AG10803 (cell line): Measurements from ENCODE around the gene TBC1D9.

Experiments used
- DNase-seq: peaks from one replicate; pipeline ENCODE4 v3.0.0; 2010; ENCODE audit warnings: low read depth
- H3K4me3 ChIP-seq: 2 replicates; pipeline ENCODE4 v1.5.1; 2011; ENCODE audit warnings: mild to moderate bottlenecking, low read length, control low read depth
- TF ChIP-seq, protein P1 (sequence below): conservative IDR thresholded peaks from 2 replicates; pipeline ENCODE4 v1.5.1; 2011; ENCODE audit warnings: mild to moderate bottlenecking, low read length, control low read depth, inconsistent platforms

The TBC1D9 gene

DNA sequence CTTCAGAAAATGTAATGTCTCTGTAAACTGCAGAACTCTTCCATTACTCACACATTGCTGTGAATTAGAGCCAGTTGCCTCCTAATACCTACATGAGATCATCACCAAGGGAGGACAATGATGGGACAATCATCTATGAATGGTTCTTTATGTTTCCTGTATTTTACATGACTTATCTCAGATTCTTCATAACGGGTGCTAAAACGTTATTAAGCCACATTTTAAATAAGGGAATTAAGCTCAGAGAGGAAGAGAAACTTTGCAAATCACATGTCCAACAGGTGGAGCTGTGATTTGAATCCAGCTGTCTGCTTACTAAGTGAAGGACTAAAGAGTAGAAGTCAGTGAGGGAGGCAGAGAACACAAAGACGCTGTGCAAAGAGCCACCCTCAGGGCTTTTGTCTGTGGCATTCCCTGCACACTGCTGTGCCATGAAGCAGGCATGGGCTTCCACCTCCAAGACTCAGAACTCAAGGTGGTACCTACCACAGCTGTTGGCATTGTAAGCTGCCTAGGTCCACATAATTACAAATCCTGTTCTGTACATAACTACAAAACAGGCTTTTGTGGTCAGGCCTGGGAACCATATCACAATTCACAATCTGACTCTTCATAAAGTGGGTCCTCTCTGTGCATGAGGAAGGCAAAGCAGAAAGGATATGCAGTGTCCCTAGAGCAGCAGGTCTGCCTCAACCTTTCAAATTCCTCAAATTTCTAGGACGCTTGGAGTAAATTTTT is 12.8 kb downstream of the TBC1D9 start:
- DNase-seq = peak; percentile 34

DNA sequence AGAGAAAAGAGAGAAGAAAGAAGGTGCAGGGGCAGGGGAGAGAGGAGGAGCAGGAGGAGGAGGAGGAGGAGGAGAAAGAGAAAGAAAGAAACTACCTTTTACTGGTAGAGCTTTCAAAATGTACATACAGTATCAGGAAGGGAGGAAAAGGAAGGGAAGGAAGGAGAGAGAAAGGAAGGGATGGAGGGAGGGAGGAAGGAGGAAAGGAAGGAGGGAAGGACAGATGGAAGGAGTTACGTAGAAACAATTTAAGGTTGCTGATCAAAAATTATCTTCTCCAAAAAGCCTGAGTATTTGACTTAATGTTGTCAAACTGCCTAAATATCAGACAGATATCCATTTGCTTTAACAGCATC is 13.4 kb downstream of the TBC1D9 start:
- TF ChIP-seq, protein P1, sequence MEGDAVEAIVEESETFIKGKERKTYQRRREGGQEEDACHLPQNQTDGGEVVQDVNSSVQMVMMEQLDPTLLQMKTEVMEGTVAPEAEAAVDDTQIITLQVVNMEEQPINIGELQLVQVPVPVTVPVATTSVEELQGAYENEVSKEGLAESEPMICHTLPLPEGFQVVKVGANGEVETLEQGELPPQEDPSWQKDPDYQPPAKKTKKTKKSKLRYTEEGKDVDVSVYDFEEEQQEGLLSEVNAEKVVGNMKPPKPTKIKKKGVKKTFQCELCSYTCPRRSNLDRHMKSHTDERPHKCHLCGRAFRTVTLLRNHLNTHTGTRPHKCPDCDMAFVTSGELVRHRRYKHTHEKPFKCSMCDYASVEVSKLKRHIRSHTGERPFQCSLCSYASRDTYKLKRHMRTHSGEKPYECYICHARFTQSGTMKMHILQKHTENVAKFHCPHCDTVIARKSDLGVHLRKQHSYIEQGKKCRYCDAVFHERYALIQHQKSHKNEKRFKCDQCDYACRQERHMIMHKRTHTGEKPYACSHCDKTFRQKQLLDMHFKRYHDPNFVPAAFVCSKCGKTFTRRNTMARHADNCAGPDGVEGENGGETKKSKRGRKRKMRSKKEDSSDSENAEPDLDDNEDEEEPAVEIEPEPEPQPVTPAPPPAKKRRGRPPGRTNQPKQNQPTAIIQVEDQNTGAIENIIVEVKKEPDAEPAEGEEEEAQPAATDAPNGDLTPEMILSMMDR = no peak
- no peak for DNase-seq
- peak overlapping the region; percentile 5 for H3K4me3 ChIP-seq

More for the DNA sequence above, 12.8 kb downstream of the TBC1D9 start:
- TF ChIP-seq, protein P1 = peak; percentile 18; the same call in 1 of the 2 replicates
- no peak overlapping the region for H3K4me3 ChIP-seq

DNA sequence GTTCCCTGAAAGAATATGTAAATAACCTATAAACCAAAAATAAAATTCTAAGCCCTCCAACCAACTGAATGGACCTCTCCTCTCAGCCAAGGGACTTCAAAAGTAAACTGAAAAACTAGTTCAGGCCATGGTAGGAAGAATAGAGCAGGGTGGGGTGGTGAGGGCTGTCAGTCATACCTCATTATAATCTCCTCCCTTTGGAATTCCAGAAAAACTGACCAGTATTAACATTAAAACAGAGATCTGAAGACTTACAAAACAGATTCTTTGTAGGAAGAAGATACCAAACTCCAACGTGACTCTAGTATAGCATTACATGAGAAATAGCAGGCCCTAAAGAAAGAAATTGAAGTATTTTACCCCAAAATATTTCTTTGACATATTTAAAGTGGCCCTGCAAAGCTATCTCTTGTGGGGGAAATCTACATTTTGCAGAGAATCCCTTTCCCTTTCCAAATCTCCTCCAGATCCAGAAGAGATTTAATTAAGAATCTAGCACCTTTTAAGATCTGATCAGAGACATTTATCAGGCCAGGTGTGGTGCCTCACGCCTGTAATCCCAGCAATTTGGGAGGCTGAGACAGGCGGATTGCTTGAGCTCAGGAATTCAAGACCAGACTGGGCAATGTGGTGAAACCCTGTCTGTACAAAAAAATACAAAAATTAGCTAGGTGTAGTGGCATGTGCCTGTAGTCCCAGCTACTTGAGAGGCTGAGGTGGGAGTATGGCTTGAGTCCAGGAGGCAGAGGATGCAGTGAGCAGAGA is 15.1 kb downstream of the TBC1D9 start:
- DNase-seq = no peak
- no peak overlapping the region for H3K4me3 ChIP-seq
- TF ChIP-seq, protein P1 = no peak

DNA sequence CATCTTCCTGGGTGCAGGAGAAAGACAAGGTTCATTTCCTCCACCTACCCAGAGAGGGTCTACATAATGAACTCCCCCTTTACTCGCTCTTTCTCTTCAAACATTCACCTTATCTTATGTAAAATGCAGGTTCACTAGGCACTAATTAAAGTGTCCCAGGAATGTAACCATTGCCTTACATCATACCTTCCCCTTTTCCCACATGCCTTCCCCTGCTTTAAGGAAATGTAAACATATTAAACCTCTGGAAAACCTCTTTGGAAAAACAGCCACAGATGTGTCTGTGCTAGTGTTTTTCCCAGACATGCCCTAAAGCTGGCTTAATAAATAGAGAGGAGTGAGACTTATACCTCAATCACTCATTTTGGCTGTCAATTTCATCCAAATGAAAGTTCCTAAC is 15.8 kb downstream of the TBC1D9 start:
- DNase-seq = no peak
- TF ChIP-seq, protein P1 = no peak
- no peak overlapping the region for H3K4me3 ChIP-seq

DNA sequence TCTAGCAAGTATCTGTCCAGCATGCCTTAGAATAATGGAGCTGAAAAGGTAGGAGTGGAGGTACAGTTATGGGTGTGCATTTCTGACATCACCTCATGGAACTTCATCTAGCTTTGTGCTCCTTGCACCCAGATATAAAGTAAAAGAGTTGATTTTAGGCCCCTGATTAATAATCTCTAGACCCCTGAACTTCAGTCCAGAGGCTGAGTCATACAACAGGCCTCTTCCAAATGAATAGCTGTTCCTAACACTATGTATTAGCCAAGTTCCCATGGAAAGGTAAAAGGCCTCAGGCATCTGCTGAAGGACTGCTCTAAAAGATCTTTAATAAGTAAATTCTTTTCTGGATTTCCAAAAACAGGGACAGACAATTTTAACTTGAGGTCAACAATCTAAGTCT is 16.2 kb downstream of the TBC1D9 start:
- DNase-seq = no peak
- H3K4me3 ChIP-seq = no peak overlapping the region
- TF ChIP-seq, protein P1 = no peak

DNA sequence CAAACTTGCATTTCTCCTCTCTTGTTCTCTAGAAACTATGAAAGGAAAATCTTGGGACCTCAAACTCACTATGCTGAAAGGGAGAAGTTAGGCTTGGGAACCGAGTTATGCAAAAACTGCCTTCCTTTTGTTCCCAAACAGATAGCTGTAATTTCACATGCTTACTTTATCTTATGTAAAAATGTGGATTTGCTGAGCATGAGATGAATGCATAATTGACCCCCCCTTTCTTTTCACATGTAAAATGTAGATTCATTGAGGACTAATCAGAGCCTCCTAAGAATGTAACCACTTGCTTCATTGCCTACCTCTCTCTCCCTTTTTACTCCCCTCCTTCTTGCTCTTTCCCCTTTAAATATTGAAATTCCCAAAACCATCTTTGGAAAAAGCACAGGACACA is 18.0 kb downstream of the TBC1D9 start:
- no peak overlapping the region for H3K4me3 ChIP-seq
- TF ChIP-seq, protein P1 = no peak
- no peak for DNase-seq
